Stimulated activated CD4-positive, alpha-beta T cell treated with anti-CD3 and anti-CD28 coated beads, TNF-alpha, amount 100 ng/mL, for 1 hour (primary cell): ENCODE results near the gene NCR2.

Source experiments
- DNase-seq, 3 donors: peaks; one replicate each; pipeline ENCODE4 v3.0.0-alpha.2; 2020; ENCODE audit warnings: low read depth in 3 of 3, low spot score in 1 of 3

Gene NCR2

DNA sequence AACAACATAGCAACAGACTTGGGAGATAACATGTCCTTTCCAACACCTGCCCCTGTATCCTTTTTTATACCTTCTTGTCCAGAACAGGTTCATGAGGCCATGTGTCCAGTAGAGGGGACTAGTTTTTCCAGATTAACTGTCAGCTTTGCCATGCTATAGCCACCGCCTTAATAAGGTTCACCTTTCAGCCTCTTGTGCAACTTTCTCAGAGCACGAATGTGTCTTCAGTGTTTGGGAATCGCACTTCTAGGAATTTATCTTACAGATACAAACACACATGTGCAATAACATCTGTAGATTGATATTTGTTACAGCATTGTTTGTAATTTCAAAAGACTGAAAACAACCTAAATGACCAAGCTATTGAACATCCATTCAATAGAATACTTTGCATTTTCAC lies 21.4 kb downstream of the NCR2 start:
- no peak for DNase-seq

DNA sequence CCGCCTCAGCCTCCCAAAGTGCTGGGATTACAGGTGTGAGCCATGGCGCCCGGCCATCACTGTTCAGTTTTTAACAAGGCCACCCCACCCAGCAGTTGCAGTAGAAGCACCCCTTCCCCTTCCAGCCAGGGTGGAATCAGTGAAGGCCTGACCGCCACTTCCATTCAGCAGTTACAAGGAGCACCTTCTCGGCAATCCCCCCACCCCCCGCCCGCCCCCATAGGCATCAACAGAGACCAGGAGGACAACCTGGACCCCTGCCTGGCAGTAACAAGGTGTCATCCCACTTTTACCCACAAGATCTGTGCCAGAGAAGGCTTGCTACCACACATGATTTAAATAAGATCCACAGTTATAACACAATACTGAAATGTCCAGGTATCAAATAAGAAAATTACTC lies 23.1 kb downstream of the NCR2 start:
- no peak for DNase-seq

DNA sequence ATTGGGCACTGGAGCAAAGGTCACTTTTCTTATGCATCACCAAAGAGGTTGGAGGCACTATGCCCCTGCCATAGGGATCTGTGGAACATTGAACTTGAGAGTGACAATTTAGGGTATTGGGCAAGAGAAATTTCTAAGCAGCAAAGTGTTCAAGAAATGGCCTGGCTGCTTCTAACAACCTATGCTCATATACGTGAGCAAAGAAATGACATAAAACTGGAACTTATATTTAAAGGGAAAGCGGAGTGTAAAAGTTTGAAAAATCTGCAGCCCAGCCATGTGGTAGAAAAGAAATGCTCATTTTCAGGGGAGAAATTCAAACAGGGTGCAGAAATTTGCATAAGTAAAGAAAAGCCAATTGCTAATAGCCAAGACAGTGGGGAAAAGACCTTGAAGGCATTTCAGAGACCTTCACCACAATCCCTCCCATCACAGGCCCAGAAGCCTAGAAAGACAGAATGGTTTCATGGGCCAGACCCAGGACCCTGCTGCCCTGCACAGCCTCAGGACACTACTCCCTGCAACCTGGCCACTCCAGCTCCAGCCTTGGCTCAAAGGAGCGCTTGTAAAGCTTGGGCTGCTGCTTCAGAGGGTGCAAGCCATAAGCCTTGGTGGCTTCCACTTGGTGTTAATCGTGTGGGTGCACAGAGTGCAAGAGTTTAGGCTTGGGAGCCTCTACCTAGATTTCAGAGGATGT lies 24.4 kb downstream of the NCR2 start:
- no peak for DNase-seq

DNA sequence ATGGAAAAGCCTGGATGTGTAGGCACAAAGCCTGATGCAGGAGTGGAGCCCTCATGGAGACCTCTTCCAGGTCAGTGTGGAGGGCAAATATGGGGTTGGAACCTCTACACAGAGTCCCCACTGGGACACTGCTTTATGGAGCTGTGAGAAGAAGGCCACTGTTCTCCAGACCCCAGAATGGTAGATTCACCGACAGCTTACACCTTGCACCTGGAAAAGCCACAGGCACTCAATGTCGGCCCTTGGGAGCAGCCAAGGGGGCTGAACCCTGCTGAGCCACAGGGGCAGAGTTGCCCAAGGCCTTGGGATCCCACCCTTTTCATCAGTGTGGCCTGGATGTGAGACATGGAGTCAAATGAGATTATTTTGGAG lies 24.9 kb downstream of the NCR2 start:
- no peak for DNase-seq

DNA sequence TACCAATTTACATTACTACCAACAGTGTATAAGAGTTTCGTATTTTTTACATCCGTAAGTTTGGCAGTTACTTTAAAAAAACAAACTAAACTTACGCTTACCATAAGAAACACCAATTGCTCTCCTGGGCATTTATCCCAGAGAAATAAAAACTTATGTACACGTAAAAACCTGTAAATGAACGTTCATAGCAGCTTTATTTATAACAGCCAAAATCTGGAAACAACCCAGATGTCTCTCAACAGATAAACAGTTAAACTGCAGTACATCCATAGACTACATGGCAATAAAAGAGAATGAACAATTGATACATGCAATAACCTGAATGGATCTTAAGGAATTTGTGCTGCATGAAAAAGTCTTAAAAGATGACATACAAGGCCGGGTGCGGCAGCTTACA lies 30.7 kb downstream of the NCR2 start:
- DNase-seq = no peak

- DNase-seq = no peak
These were observed 31.7 kb downstream of the NCR2 start for GRCh38 chr6:41367061-41367460.

DNA sequence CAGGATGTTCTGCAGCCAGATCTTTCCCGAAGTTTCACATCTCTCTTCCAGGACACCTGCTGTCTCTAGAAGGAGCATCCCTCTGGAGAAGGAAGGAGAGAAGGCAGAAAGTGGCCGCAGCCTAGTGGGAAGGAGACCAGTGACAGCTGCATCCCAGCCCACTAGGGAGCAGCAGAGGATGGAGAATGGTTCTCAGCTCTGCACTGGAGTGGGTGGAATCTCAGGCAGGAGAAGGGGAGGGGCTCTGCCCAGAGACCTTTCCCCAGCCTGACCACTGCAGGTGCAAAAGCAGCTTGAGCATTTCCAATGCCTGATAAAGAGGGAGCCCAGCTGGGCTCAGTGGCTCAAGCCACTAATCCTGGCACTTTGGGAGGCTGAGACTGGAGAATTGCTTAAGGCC lies 32.3 kb downstream of the NCR2 start:
- no peak for DNase-seq

- DNase-seq = no peak
These were observed 35.2 kb downstream of the NCR2 start for GRCh38 chr6:41370488-41371111.

DNA sequence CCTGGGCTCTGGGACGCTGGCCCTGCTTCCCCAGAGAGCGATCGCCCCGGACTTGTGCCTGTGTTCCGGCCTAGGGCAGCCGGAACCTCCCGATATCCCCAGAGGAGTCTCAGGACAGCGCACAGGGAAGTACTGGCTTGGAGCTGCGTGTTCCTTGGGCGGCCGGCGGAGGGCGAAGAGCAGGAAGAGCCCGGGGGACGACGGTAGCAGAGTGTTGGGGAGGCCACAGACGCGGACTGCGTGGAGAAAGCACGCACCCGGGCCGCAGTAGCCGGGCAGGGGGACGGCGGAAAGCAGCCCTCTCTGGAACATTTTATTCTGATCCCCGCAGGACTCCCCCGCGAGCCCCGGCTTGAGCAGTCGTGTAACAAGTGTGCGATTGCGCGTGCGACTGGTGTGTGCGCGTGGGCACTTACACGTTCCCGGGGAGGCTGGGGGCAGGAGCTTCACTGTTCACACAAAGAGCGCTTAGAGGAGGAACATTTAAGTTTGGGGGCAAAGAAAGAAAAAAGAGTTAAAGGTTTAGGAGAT lies 36.1 kb downstream of the NCR2 start:
- no peak for DNase-seq

DNA sequence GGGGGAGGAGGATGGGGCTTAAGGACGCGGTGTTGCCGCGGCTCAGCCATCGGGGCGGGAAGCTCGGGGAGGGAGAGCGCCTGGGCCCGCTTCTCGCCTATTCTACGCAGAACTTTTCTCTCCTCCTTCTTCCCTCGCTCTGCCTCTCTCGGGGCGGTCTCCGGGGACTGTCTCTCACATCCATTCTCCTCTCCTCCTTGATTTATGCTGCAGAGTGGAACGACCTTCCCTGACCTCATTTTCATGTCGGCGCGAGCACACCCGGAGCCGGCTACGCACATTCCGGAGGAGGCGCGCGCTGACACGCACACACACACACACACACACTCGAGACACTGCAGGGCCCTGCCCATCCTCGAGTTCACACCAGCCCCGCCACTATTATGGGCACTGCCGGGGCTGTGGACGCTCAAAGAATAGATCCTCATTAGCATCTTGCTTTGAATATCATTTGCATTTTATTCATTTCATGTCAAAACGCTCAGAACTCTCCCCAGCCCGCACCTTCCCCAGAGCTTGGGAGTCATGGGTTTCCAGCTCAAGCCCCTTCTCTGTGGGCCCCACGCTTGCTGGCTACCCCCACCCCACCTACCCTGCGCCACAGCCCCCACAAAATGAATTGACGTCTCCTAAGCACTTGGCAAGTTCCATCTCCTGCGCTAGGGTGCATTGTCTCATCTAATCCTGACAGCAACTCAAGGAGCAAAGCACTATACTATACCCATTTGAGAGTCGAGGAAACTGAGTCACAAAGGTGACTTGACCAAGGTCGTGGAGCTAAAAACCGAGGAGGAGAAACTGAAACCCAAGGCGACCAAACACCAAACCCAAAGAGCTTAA lies 36.8 kb downstream of the NCR2 start:
- no peak for DNase-seq

- no peak for DNase-seq
These were observed 37.6 kb downstream of the NCR2 start for GRCh38 chr6:41372832-41373626.

- no peak for DNase-seq
These were observed 38.2 kb downstream of the NCR2 start for GRCh38 chr6:41373627-41373918.

GRCh38 chr6:41373919-41374617 lies 38.7 kb downstream of the NCR2 start:
- no peak for DNase-seq

- no peak for DNase-seq
These were observed 39.5 kb downstream of the NCR2 start for GRCh38 chr6:41374618-41375590.

DNA sequence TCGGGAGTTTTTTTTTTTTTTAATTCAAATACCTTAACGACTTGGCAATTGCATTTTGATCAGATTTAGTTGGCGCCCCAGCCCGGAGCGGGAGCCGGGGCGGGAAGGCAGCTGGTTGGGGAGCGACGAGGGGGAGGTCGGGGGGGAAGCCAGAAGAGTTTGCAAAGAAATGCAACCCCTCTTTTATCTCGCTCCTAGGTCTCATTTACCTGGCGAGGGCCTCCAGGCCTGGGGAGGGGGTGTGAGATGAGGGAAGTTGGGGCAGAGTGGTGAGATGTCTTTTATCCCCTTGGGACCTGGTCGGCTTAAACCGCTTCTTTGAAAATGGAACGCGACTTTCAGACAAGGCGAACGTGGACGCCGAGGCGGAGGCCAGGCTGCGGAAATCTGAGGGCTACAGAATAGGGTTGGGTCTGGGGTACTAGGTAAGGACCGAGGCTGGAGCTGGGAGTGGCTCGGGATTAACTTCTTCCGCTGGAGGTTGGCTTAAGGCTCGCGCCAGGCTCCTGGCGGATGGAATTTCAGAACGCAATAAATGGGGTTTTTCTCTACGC lies 40.3 kb downstream of the NCR2 start:
- no peak for DNase-seq

DNA sequence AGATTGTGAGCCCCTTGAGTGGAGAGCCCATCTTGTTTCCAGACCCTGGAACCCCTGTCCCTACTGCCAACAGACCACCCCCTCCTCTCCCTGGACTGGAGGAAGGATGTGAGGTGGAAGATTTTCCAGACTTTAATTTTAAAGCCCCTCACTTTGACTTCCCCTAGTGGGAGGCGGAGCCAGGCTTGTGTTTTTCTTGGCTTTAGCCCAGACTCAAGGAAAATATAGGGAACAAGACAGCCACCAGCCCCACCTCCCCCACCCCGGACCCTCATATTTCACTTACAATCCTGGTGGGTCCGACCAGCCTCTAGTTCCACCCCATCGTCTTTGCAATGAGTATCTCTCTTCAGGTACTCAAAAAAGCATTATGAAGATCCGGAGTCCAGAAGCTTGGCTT lies 40.8 kb downstream of the NCR2 start:
- DNase-seq = no peak

GRCh38 chr6:41377071-41377470 lies 41.7 kb downstream of the NCR2 start:
- no peak for DNase-seq

- DNase-seq = no peak
These were observed 43.9 kb downstream of the NCR2 start for GRCh38 chr6:41379306-41379705.

GRCh38 chr6:41386594-41386993 lies 51.2 kb downstream of the NCR2 start:
- no peak for DNase-seq
